Neuron (in vitro differentiated cells): ENCODE data around the gene RBM17.
"Not testable (repeated sequence)": the region's sequence is repeated elsewhere in the genome, so short reads cannot be mapped to it uniquely, and the experiment has no call there.

ENCODE experiments used
- H2AFZ ChIP-seq: one replicate; pipeline ENCODE4 v1.6.1; 2013; ENCODE audit warnings: low read depth, mild to moderate bottlenecking, inconsistent platforms, low read length, moderate library complexity
- H3K27me3 ChIP-seq: one replicate; pipeline ENCODE4 v1.6.1; 2013; ENCODE audit warnings: low read length; ENCODE audit not compliant: insufficient read depth
- H3K36me3 ChIP-seq: one replicate; pipeline ENCODE4 v1.6.1; 2013; ENCODE audit warnings: low read length; ENCODE audit not compliant: insufficient read depth
- H3K4me1 ChIP-seq: one replicate; pipeline ENCODE4 v1.6.1; 2013; ENCODE audit warnings: low read length; ENCODE audit not compliant: insufficient read depth
- H3K4me3 ChIP-seq: 2 replicates; pipeline ENCODE4 v1.5.1; 2013; ENCODE audit warnings: mild to moderate bottlenecking, low read length, moderate library complexity
- H3K9me3 ChIP-seq: one replicate; pipeline ENCODE4 v1.6.1; 2013; ENCODE audit warnings: low read length

Gene RBM17

GRCh38 chr10:6088721-6089333 lies at the start of gene RBM17:
RBM17 (plus strand) TSS chr10:6089034; CDS start chr10:6097066, 8,032 bp downstream.
- H3K36me3 ChIP-seq, result no peaks in the 10 kb centered on the region
- H3K4me1 ChIP-seq, result peaks cover 19% of the 10 kb centered on the region
- H3K4me3 ChIP-seq, result peak within 1 kb of the TSS; percentile 97

GRCh38 chr10:6039711-6040110 lies 49.1 kb upstream of the RBM17 start:
- Histone ChIP-seq H3K36me3 (no peaks in the 10 kb centered on the region), H2AFZ (no peak overlapping the region), H3K4me1 (peaks cover 11% of the 10 kb centered on the region), H3K4me3 (no peak overlapping the region), H3K27me3 (no peaks in the 10 kb centered on the region), H3K9me3 (no peaks in the 10 kb centered on the region)

More at GRCh38 chr10:6088721-6089333, at the start of gene RBM17:
- Histone ChIP-seq H3K27me3 (peaks cover 3% of the 10 kb centered on the region), H2AFZ (peak within 1 kb of the TSS; percentile 16), H3K9me3 (no peaks in the 10 kb centered on the region)

GRCh38 chr10:6040205-6040604 lies 48.6 kb upstream of the RBM17 start:
- Histone ChIP-seq H3K27me3 (no peaks in the 10 kb centered on the region), H3K4me3 (no peak overlapping the region), H3K4me1 (peaks cover 11% of the 10 kb centered on the region), H3K36me3 (no peaks in the 10 kb centered on the region), H3K9me3 (no peaks in the 10 kb centered on the region), H2AFZ (no peak overlapping the region)

DNA sequence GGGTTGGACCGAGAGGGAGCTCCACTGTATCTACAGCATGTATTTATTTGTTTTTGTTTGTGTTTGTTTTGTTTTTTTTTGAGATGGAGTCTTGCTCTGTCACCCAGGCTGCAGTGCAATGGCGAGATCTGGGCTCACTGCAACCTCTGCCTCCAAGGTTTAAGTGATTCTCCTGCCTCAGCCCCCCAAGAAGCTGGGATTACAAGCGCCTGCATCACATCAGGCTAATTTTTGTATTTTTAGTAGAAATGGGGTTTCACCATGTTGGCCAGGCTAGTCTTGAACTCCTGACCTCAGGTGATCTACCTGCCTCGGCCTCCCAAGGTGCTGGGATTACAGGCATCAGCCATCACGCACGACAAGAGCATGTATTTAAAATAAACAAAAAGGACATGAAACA lies 45.5 kb upstream of the RBM17 start:
- H3K36me3 ChIP-seq, H3K4me3 ChIP-seq, H3K27me3 ChIP-seq, H3K4me1 ChIP-seq, H2AFZ ChIP-seq, H3K9me3 ChIP-seq: not testable (repeated sequence)

DNA sequence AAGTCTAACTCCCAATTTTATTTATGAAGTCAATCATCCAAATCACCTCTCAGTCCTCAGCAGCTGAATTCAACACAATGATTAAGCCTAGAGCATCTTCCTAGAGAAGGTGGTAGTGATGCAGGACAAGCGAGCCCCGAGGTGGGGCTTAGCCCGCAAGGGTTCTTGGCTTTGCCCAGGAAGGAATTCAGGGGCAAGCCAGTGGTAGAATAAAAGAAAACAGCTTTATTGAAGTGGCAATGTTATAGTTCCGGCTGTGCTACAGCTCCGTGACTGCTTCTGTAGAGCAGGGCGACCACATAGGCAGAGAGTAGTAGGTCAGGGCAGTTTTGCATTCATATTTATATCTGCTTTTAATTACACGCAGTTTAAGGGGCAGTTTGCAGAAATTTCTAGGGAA lies 44.8 kb upstream of the RBM17 start:
- Histone ChIP-seq H3K27me3 (no peaks in the 10 kb centered on the region), H2AFZ (no peak overlapping the region), H3K4me3 (no peak overlapping the region), H3K36me3 (no peaks in the 10 kb centered on the region), H3K9me3 (no peaks in the 10 kb centered on the region), H3K4me1 (peaks cover 3% of the 10 kb centered on the region)

DNA sequence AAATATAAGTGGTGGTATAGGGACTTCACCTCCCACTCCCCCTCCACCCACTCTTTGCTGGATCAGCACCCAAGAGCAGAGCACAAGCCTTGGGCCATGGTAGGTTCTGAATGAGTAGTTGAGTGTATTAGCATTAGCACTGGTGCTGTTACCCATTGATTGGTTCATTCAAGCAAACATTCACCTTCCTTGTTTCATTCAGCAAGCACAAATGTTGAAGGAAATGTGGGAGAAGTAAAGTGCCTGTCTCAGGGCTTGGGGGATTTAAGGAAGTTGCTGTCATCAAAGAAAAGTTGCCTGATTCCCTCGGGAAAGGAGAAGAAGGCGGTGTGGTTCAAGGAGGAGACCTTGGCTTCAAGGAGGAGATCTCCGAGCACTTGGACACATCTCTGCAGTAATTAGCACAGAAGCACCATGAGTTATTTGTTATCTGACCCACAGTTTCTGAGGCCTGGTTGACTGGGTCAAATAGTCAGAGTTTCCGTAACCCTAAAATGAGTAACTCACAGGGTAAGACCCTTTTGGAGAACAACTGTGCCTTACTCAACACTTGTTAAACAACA lies 44.0 kb upstream of the RBM17 start:
- Histone ChIP-seq H3K4me3 (no peak overlapping the region), H3K4me1 (peaks cover 3% of the 10 kb centered on the region), H3K27me3 (no peaks in the 10 kb centered on the region), H3K9me3 (no peaks in the 10 kb centered on the region), H2AFZ (no peak overlapping the region), H3K36me3 (no peaks in the 10 kb centered on the region)

DNA sequence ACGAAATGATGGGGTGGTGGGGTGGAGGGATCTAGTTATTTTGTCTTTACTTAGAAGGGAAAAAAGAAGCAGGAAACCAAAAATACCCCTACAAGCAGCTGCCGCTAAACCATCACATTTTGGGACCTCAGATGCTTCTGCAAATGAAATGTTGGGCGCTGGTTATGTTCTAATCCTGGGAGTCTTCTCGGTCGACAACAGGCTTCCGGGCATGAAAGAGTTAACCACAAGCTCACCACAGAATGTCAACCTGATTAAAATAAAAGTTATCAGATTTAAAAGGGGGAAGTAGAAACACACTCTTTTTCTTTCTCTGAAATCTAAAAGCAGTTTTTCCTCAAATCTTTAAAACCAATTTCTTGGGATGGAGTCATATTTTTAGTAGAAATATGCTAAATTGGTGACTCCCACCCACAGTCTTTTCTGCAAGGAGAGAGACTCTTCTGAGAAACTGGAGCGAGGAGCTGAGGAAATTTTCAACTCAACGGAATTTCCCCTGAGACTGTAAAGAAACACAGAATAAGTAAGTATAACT lies 43.5 kb upstream of the RBM17 start:
- Histone ChIP-seq H3K4me3 (no peak overlapping the region), H3K36me3 (no peaks in the 10 kb centered on the region), H3K9me3 (no peaks in the 10 kb centered on the region), H3K27me3 (no peaks in the 10 kb centered on the region), H3K4me1 (peaks cover 3% of the 10 kb centered on the region), H2AFZ (no peak overlapping the region)

GRCh38 chr10:6045878-6046772 lies 42.7 kb upstream of the RBM17 start:
- peaks cover 3% of the 10 kb centered on the region for H3K4me1 ChIP-seq
- H3K27me3 ChIP-seq, result no peaks in the 10 kb centered on the region
- no peak overlapping the region for H2AFZ ChIP-seq
- H3K9me3 ChIP-seq, result no peaks in the 10 kb centered on the region
- no peaks in the 10 kb centered on the region for H3K36me3 ChIP-seq
- H3K4me3 ChIP-seq, result no peak overlapping the region

DNA sequence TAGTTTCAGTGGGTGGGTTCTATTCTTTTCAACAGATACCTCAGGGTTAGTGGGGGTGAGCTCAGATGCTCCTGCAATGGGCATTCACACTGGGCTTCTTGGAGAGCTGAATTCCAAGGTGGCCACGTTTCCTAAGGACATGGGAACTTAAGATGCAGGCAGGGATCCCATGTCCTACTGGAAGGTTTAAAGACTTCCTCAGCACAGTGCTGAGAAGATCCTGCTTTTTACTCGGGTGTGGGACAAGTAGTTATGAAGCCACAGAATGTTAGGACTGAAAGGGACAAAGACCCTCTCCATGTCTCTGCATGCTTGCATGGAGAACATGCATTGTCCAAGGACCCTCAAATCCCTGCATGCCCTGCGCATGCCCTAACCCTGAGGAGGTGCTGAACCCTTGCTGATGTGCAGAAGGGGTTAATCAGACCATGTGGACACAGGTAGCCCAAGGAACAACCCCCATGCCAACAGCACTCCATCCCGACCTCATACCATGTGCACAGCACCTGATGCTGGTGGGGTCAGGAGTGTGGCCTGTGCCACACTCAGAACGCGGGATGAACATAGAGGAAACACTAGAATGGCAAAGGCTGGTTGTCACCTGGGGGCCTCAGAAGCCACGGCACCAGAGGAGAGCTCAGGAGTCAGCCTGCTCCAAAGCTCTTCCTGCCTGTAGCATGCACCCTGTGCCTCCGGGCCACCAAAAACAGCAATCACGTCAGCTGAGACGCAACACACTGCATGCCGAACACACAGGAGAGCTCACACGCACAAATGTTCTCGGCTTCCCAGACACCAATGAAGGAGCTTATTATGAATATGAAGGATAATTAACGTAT lies 41.8 kb upstream of the RBM17 start:
- no peaks in the 10 kb centered on the region for H3K27me3 ChIP-seq
- H3K9me3 ChIP-seq, result no peaks in the 10 kb centered on the region
- no peaks in the 10 kb centered on the region for H3K36me3 ChIP-seq
- no peak overlapping the region for H2AFZ ChIP-seq
- H3K4me1 ChIP-seq, result peaks cover 3% of the 10 kb centered on the region
- no peak overlapping the region for H3K4me3 ChIP-seq

DNA sequence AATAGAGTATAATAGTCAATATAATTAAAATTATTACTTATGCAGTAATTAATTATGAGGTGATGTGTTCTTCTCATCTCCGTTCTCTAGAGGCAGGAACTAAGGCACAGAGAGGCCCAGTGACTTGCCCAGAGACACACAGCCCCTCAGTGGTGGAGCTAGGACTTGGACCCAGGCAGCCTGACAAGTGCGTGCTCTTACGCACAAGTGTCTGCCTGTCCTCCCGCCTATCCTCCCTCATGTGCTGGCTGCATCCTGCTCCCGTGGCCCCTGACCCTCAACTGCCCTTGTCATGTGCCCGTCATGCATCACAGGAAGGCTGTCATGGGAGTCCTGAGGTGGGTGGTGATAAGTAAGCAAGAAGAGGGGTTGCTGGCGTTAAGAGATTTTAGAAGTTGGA lies 41.0 kb upstream of the RBM17 start:
- Histone ChIP-seq H3K9me3 (no peaks in the 10 kb centered on the region), H3K36me3 (no peaks in the 10 kb centered on the region), H2AFZ (no peak overlapping the region), H3K4me3 (no peak overlapping the region), H3K4me1 (peaks cover 3% of the 10 kb centered on the region), H3K27me3 (no peaks in the 10 kb centered on the region)

- no peak overlapping the region for H2AFZ ChIP-seq
- peaks cover 3% of the 10 kb centered on the region for H3K4me1 ChIP-seq
- no peaks in the 10 kb centered on the region for H3K9me3 ChIP-seq
- no peak overlapping the region for H3K4me3 ChIP-seq
- H3K27me3 ChIP-seq, result no peaks in the 10 kb centered on the region
- no peaks in the 10 kb centered on the region for H3K36me3 ChIP-seq
These were observed 40.4 kb upstream of the RBM17 start for GRCh38 chr10:6048281-6049030.

DNA sequence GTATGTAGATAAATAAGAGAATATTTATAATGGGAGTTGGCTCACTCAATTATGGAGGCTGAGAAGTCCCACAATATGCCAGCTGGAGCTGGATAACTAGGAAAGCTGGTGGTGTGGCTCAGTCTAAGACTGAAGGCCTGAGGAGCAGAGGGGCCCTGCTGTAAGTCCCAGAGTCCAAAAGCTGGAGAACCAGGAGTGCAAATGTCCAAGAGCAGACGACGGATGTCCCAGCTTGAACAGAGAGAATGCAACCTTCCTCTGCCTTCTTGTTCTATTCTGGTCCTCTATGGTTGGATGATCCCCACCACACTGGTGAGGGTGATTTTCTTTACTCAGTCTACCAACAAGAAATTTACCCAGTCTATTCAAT lies 39.8 kb upstream of the RBM17 start:
- no peaks in the 10 kb centered on the region for H3K27me3 ChIP-seq
- H3K9me3 ChIP-seq, result no peaks in the 10 kb centered on the region
- peaks cover 3% of the 10 kb centered on the region for H3K4me1 ChIP-seq
- H3K4me3 ChIP-seq, result no peak overlapping the region
- H3K36me3 ChIP-seq, result no peaks in the 10 kb centered on the region
- H2AFZ ChIP-seq, result no peak overlapping the region
